Progenitor cell of endocrine pancreas (in vitro differentiated cells): ENCODE measurements around the gene PAXX. TPM values are rescaled to one million over a fixed set of nuclear protein-coding genes. Genes with fewer than 3 reads are reported as not detected.
A peak's percentile ranks its signal among the peaks of the same experiment; 100 is the strongest.

Experiments used
- DNase-seq: peaks from one replicate; pipeline ENCODE4 v3.0.0; 2021; ENCODE audit warnings: low spot score; ENCODE audit not compliant: unreplicated experiment
- H3K27ac Mint-ChIP-seq: 2 replicates; pipeline ENCODE4 v1.8.0; 2021; ENCODE audit warnings: mild to moderate bottlenecking, moderate library complexity, mixed read lengths
- H3K27me3 Mint-ChIP-seq: 2 replicates; pipeline ENCODE4 v1.8.0; 2021; ENCODE audit warnings: mixed read lengths
- H3K36me3 Mint-ChIP-seq: 2 replicates; pipeline ENCODE4 v1.8.0; 2022; ENCODE audit warnings: mixed read lengths; ENCODE audit not compliant: insufficient read depth
- H3K4me1 Mint-ChIP-seq: 2 replicates; pipeline ENCODE4 v1.8.0; 2021; ENCODE audit warnings: low read depth, mixed read lengths
- H3K4me3 Mint-ChIP-seq: 2 replicates; pipeline ENCODE4 v1.8.0; 2021; ENCODE audit warnings: low read depth, mild to moderate bottlenecking, moderate library complexity, mixed read lengths
- H3K9me3 Mint-ChIP-seq: 2 replicates; pipeline ENCODE4 v1.8.0; 2021; ENCODE audit warnings: low read depth, mixed read lengths
- CTCF ChIP-seq: fragments of 200-600 bp; sonication (generic); IDR thresholded peaks from one replicate; pipeline ENCODE4 v1.5.0; 2021; ENCODE audit warnings: antibody characterized with exemption, mild to moderate bottlenecking; ENCODE audit not compliant: unreplicated experiment
- total RNA-seq: library from RNA; stranded (reverse); gene quantifications from 2 replicates; pipeline ENCODE4 v1.2.1, GENCODE V29; 2021

The PAXX gene
- total RNA-seq, 1 donor from 2014 or later: 54.9 TPM

- peak; percentile 87 for TF ChIP-seq CTCF
- Mint-ChIP-seq H3K4me3 (no peak overlapping the region), H3K27ac (no peak overlapping the region), H3K4me1 (no peaks in the 10 kb centered on the region), H3K27me3 (peaks cover 3% of the 10 kb centered on the region), H3K9me3 (no peaks in the 10 kb centered on the region), H3K36me3 (peaks cover 2% of the 10 kb centered on the region)
- DNase-seq: peak; percentile 75
Measured at GRCh38 chr9:137034709-137035506, 42.7 kb downstream of the PAXX start.

DNA sequence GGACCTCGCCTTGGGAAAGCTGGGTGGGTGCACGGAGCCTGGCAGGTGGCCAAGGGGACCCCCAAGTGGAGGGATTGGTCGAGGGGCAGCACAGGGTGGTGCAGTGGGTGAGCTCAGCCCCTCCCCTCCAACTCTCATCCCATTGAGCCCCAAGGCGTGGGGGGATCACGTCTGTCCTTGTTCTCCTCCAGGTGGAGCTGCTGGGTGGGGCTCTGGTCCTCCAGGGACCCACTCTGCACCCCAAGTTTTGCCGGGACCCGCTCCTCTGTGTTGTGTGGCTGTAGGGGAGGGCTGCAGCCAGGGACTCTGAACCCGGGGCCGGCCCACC is 43.2 kb downstream of the PAXX start:
- no peak for DNase-seq
- Mint-ChIP-seq H3K27me3 (peaks cover 3% of the 10 kb centered on the region), H3K4me1 (no peaks in the 10 kb centered on the region), H3K36me3 (peaks cover 2% of the 10 kb centered on the region), H3K9me3 (no peaks in the 10 kb centered on the region), H3K4me3 (no peak overlapping the region), H3K27ac (no peak overlapping the region)
- no peak for TF ChIP-seq CTCF

DNA sequence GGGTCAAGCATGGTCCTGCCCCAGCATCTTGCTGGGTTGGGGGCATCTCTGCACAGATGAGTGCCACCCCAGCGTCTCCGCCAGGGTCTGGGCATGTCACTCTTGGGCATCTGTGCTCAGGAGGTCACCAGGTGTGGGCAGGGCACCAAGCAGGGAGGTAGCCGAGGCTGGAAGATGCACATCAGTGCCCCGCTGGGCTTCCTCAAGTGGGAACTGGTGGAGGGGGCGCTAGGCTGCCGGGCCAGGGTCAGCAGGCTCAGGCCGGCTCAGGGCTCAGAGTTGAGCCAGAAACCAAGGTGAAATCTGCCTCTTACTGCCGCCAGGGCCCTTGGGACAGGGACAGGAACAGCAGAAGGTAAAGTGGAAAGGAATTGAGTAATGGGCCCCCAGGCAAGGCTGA is 43.7 kb downstream of the PAXX start:
- no peak for TF ChIP-seq CTCF
- H3K4me3 Mint-ChIP-seq: no peak overlapping the region
- H3K36me3 Mint-ChIP-seq: peaks cover 2% of the 10 kb centered on the region
- H3K9me3 Mint-ChIP-seq: no peaks in the 10 kb centered on the region
- H3K27me3 Mint-ChIP-seq: peaks cover 3% of the 10 kb centered on the region
- no peaks in the 10 kb centered on the region for H3K4me1 Mint-ChIP-seq
- no peak for DNase-seq
- H3K27ac Mint-ChIP-seq: no peak overlapping the region

- Mint-ChIP-seq H3K4me3 (no peak overlapping the region), H3K27ac (no peak overlapping the region), H3K27me3 (peaks cover 3% of the 10 kb centered on the region), H3K9me3 (no peaks in the 10 kb centered on the region), H3K4me1 (no peaks in the 10 kb centered on the region), H3K36me3 (peaks cover 2% of the 10 kb centered on the region)
- no peak for TF ChIP-seq CTCF
- no peak for DNase-seq
Measured at GRCh38 chr9:137037035-137037434, 44.8 kb downstream of the PAXX start.

DNA sequence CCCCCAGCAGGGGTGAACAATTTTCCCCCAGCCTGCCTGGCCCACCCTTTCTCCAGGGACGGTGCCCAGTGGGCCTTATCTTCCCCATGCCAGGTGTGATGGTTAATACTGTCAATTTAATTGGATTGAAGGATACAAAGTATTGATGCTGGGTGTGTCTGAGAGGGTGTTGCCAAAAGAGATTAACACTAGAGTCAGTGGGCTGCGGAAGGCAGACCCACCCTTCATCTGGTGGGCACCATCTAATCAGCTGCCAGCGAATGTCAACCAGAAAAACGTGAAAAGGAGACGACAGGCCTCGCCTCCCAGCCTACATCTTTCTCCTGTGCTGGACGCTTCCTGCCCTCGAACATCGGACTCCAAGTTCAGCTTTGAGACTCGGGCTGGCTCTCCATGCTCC is 45.3 kb downstream of the PAXX start:
- H3K4me1 Mint-ChIP-seq: no peaks in the 10 kb centered on the region
- DNase-seq: no peak
- no peaks in the 10 kb centered on the region for H3K9me3 Mint-ChIP-seq
- H3K27ac Mint-ChIP-seq: no peak overlapping the region
- peaks cover 2% of the 10 kb centered on the region for H3K36me3 Mint-ChIP-seq
- TF ChIP-seq CTCF: no peak
- no peak overlapping the region for H3K4me3 Mint-ChIP-seq
- H3K27me3 Mint-ChIP-seq: peaks cover 3% of the 10 kb centered on the region
